Stimulated activated CD4-positive, alpha-beta T cell treated with anti-CD3 and anti-CD28 coated beads, Interleukin-12 subunit alpha, Interleukin-12 subunit beta, amount 100 ng/mL, for 4 hours (primary cell): ENCODE data around the gene ST6GALNAC5.
"Not testable (repeated sequence)": the region's sequence is repeated elsewhere in the genome, so short reads cannot be mapped to it uniquely, and the experiment has no call there.

ENCODE experiments used
- DNase-seq: peaks from one replicate; pipeline ENCODE4 v3.0.0-alpha.2; 2020

ST6GALNAC5 gene

DNA sequence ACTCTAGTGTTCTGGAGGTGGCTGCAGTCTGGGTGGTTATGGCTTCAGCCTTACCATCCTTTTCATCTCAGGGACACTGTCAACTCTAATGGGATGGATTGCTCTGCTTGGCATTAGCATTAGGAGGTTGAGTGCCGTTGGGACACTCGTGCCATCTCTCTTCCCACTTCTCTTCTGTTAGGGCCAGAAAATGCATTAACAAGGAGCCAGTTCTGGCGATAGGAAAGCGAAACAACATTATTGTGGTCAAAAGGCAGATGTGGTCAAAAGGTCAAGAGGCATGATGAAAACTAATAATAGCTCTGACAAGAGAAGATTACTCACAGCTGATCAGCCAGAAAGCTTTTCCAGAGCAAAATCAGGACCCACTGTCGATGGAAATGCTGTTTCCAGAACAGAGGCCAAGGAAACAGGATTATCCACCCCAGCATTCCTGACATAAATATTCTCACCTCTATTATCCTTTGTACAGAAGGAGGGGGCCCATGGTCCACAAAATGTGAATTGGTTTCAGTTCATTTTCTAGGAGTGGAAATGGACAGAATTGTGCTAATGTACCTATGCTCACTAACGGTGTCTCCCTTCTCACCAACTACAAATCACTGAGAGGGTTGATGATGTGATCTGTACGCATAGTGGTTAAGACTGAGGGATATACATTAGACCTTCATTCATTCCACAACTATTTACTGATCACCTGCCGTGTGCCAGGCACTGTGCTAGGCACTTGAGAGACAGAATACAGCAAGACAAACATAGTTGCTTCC, 72.0 kb downstream of the ST6GALNAC5 start:
- DNase-seq: no peak

DNA sequence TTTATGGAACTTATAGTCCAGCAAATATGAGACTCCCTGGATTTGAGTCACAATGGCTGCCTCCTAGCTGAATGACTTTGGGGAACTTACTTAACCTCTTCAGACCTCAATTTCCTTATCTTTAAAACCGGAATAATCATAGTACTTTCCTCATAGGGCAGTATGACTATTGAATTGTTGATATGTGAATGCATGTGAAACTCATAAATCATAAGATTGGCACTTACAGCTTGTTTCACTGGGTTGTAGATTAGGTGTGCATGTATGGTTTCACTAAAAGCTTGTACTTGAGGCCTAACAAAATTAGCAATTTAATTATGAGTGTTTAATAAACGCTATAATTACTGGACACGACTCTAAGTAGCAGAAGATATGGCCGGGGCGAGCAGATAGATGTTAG, 72.5 kb downstream of the ST6GALNAC5 start:
- no peak for DNase-seq

DNA sequence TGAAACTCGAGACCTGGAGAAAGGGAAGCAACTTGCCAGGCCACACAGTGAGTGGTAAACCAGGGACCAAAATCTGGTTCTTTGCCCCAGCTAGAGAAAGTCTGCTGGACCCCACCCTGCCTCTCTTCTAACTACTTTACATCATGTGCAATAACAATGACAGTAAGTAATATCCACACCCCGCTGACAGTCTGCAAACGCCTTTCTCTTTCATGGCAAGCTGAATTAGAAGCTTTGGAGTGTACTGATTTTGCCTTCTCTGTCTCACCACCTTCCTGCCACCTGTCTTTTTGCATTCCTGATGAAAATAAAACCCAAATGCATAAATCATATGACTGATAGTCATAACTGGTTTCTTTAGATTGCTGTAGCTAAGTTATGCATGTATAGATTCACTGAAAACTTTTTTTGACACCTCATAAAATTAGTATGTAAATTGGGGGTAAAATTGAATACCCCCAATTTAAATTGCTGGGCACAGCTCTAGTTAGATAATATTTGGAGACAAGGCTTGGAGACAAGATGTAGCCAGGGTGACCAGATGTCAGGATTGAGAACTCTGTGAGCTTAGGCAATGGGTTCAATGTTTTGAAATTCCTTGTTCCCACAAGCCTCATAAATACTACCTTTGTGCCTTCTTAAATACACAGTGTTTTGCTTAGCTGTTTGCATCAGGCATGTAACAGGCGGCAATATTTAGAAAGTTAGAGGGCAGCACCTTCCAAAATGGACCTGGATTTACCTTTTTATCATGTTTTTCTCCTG, 73.5 kb downstream of the ST6GALNAC5 start:
- no peak for DNase-seq

DNA sequence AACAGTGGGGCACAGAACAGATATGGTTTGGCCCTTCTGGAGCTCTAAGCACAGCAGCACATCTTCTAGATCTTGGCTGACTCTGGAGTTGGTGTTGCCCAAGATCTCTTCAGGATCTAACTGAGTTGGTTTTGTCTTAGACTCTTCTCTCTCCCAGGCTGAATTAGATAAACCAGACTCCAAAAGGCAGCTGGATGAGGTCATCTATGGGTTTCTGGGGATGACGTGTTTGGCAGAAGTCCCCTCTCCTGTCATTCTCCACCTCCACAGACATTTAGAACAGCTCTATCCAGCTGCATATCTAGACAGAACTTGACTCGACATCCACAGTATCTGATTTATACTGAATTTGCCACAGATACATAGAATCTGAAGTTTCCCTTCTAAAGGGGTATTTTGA, 75.3 kb downstream of the ST6GALNAC5 start:
- no peak for DNase-seq

DNA sequence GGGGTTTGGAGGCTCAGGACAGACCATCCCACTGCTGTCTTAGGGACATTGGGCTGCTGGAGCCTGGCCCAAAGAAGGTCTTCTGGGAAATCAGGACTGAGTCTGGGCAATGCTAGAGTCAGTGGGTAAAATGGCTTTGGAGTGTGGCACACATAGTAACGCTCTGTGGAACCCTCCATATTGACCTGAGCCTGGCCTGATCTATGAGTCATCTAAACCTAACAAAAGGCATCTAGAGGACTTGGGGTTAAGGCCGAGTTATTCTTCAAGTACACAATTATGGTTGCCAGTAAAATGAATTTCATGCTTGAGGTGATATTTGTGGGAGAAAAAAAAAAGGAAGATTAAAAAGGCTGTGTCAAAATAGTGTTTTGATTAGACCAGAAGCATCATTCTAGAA, 77.7 kb downstream of the ST6GALNAC5 start:
- no peak for DNase-seq

DNA sequence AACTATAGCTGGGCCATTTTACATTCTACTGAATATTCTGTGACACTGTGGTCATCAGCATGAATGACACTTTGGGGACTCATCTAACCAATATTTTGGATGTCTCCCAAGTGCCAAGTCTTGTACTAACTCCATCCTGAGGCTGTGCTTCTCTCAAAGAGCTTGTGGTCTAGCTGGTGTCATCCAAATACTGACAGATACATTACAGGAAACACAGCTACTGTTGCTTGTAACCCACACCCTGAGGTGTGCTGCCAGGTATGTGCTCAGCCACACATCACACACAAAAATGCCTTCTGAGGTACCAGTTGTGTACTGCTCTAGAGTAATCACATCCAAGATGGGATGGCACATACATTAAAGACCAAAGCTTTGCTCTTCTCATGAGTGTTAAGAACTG, 81.6 kb downstream of the ST6GALNAC5 start:
- no peak for DNase-seq

DNA sequence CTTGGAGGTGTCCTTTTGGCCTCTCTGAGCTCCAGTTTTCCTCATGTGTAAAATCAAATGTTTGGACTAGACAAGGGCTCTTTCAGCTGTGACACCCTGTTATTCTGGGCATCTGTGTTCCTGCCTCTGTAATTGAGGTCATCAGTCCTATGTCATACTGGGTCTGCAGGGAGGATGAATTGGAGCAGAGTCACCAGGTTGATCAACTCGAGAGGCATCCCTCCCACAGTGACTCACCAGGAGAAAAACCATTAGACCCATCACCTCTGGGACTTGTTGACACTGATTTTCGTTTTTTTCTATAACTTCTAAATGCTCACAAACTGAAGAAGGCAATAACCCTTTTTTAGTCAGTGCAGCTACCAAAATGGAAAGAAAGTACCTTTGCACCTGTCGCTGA, 82.2 kb downstream of the ST6GALNAC5 start:
- no peak for DNase-seq

DNA sequence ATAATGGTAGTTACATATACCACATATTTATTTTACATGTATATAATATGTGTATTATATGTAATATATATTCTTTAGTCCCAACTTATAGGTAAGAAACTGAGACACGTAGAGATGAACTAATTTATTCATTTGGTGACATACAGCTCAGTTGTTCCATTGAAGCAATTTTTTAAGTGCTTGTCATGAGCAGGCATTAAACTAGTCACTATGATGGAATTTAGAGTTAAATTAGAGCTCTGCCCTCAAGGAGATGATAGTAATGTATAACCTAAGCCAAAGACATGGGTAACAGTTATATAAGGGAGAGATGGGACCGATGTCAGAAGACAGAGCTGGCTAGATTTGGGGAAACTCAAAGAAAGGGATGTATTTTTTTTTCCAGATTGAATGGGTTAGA, 83.0 kb downstream of the ST6GALNAC5 start:
- no peak for DNase-seq

DNA sequence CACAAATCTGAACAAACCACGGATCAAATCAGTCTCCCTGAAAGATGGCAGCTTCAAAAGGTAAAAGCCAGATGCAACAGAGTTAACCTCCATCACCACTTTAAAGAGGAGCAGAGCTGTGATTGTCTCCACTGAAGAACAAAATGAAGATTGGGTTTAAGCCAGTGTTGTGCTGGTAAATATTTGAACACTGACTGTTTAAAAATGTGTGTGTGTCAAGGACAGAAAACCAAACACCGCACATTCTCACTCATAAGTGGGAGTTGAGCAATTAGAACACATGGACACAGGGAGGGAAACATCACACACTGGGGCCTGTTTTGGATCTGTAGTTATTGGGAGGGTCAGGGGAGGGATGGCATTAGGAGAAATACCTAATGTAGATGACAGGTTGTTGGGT, 83.9 kb downstream of the ST6GALNAC5 start:
- DNase-seq: no peak

DNA sequence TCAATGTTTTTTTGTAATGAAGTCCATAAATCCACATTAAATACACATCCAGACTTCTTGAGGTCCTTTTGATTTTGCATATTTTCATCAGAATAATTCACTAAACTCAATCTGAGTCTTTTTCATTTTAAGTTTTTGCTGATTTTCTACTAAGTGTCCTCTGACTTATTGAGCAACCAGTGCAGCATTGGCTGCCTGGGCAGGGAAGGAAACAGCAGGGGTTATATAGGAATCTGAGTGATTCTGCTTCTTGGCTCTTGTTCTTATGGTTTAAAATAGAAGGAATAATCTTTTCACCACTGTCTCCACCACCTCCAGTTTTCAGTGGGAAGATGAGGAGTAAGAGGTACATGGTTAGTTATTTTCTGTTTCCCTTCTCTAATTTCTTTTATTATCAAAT, 88.4 kb downstream of the ST6GALNAC5 start:
- DNase-seq: no peak

DNA sequence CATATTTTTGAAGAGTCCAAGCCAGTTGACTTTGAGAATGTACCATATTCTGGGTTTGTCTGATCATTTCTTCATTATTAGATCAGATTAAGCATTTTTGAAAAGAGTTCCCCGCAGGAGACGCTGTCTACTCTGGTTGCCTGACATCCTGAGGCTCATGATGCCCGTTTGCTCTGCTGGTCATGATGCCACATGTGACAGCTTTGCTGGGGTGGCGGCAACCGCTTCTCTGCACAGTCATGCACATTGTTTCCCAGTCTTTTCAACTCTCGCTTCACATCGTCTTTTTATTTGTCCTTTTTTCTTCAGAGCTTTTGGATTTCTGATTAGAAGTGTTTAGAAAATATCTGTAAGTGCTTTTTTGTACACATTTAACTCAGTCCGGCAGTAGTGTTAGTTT, 90.7 kb downstream of the ST6GALNAC5 start:
- DNase-seq: no peak

DNA sequence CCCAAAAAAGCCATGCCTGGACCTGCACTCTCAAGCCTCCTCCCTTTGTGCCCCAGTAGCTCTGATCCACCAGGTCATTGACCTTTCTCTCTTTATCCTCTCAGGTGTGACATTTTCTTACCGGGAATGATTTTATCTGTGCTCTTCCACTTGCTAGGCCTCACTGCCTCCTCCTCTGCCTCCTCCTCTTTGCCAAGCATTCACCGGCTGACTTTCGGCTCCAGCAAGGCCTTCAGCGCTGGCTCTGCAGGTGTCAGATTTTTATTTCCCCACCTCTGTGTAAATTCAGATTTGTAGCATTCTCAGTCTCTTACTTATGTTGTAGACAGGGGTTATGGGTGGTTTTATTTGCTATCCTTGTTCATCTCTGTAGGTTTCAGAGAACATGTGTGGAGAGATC, 91.5 kb downstream of the ST6GALNAC5 start:
- no peak for DNase-seq

DNA sequence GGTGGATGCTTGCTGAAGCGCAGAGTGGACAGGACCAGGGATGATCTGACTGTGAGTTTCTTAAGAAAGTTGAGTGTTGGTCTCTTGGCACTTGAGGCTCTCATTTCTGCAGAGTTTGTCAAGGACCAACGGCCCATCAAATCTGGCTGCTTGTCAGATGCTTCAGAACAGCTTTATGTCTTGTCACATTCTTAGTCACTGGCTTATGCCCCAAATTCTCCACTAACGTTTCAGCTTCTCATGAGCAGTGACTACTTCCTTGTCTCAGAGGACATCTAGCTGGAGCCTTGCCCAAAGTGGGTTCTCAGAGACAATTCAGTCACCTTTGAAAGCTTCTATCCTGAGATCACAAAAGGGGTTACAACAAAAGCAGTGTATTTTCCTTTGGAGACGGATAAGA, 92.3 kb downstream of the ST6GALNAC5 start:
- no peak for DNase-seq

DNA sequence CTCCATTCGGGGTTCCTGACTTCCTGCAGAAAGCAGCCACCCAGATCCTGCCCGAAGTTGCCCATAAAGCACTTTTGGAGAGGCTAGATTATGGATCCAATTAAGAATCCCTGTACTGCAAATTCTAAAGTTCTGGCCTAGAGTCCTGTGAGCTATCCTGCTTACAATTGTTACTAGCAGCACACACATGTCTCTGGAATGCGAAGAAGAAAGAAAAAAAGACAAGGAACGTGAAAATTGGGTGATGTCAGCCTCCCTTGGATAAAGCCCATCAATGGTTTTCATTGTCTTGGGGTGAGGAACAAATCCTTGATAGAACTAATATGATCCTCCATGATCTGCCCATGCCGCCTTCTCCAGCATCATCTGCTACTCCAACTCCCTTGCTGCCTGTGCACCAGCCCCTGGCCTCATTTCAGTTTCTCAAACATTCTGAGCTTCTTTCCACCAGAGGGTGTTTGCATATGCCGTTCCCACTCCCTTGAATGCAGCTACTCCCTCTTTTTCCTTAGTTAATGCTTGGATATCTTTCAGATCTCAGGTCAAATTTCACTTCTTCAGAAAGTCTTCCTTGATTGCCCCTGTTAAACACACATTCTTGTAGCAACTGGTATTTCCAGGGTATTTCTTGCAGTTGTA, 94.0 kb downstream of the ST6GALNAC5 start:
- no peak for DNase-seq

DNA sequence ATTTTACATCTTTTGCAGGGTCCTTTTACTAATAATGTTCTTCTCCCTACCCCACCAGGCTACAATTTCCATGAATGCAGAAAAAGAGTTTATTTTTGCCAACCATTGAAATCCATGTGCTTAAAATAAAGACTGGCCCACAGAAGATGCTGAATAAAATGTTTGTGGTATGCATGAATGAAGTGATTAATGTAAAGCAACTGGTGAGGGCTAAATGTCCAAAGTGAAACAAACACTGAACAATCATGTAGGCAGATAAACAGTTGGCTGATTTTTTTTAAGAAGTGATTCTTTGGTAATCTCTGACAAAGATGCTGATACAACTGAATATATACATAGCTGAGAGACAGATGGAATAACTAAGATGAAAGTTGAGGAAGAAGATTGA, 94.5 kb downstream of the ST6GALNAC5 start:
- no peak for DNase-seq

DNA sequence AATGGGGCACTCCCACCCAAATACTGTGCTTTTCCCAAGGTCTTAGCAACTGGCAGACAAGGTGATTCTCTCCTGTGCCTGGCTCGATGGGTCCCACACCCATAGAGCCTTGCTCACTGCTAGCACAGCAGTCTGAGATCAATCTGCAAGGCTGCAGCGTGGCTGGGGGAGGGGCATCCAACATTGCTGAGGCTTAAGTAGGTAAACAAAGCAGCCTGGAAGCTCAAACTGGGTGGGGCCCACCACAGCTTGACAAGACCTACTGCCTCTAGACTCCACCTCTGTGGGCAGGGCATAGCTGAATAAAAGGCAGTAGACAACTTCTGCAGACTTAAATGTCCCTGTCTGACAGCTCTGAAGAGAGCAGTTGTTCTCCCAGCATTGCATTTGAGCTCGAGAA, 114.0 kb downstream of the ST6GALNAC5 start:
- not testable (repeated sequence) for DNase-seq

DNA sequence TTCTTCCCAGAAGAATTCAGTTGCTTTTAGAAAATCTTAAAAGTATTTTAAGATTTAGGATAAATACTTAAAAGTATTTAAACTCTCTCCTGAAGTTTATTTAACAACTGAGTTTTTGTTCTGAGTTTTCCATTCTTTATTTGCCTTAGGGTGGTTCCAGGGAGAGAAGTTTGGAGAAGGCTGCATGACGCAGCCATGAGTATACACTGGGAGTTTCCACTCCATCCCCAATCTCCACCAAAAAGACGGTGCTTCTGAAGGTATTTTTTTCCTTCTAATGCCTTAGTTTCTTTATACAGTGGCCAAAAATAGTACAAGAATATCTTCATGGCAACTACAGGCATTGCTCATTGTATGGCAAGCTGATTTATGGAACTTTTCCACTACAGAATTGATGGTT, 122.7 kb downstream of the ST6GALNAC5 start:
- DNase-seq: no peak

DNA sequence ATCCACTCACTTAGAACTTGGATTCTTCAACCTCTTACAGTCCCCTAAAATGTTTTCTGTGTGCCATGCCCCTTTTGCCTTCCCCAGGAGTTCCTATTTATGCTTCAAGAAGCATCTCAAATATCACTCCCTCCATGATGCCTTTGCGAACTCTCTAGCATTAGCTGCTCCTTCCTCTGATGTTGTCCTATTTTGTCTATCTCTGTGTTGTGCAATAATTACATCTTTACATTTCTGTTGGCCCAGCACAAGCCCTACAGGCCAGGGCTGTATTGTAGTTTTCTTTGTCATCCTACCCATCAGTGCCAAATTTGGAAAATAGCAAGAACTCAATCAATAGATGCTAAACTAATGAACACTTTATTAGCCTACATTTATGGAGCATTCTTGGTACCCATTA, 125.8 kb downstream of the ST6GALNAC5 start:
- DNase-seq: no peak

DNA sequence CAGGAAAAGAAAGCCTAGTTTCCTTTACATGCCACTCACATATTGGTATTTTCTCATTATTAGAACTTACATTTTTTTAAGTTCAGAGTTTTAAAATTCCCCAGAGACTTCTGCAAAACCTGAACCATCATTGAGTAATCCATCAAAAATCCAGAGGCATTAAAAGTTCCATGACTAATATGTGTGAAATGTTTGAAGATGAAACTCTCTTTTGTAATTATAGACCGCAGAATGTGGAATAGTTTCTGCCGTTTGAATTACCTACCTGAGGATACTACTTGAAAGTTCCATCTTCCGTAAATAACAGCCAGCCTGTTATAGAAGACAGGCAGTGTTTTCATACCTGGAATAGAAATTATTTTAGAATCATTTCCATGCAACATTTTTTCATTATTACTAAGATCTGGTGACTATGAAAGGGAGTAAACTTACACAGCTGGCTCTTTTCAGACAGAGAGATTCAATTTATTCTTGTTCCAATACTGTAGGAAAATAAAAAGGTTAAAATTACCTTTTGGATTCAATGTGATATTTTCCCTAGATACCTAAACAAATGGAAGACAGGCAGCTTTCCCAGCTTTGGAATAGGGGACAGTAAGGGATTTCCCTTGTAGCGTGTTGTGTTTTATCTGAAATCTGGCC, 131.4 kb downstream of the ST6GALNAC5 start:
- no peak for DNase-seq

DNA sequence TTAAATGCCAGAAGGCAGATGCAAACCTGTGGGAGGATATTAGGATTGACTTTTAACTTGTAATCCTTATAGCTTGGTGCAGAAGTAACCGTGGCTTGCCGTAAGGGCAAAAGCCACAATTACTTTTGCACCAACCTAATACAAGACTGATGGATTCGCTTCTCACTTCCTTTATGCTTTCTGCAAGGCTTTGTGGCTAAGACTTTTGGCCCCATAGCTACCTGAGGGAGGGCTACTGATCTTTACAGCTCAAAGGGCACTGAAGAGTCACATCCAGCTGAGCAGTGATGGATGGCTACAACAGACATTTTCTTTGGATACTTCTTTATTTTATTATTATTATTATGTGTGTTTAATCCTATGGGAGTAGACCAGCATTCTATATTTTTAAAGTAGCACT, 140.4 kb downstream of the ST6GALNAC5 start:
- no peak for DNase-seq

DNA sequence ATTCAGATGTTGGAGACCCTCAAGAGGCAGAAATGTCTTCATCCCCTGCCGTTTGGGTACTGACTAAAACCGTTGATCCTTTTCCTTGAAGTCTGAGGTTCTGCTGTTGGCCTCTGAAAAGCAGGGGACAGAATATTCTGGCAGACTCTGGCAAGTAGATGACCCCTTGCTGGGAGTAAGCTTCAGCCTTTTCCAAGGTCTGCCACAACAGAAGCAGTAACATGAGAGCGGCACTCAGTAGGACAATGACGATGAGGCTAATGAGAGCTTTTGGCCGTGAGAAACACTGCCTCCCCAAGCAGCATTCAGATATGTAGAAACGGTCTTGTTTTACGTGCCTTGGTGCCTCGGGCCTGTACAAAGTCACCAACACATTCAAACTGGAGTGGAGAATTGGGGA, 143.7 kb downstream of the ST6GALNAC5 start:
- DNase-seq: no peak

DNA sequence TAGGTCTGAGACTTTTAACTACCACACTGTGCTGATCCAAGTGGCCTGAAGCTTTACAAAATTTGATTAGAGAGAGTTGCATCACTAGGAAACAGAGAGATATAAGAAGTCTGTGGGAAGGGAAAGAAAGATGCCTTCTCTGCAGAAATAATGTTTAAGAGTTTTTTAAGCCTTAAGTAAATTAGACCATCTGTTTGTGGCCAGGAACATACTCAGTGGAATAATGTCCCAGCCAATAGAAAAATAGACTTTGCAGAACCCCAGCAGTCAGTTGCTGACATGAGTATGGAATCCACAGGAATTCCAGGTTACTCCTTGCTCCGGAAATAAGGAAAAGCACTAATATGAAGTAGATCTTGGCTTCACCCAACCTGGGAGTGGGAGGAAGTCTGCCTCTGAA, 144.8 kb downstream of the ST6GALNAC5 start:
- DNase-seq: no peak

DNA sequence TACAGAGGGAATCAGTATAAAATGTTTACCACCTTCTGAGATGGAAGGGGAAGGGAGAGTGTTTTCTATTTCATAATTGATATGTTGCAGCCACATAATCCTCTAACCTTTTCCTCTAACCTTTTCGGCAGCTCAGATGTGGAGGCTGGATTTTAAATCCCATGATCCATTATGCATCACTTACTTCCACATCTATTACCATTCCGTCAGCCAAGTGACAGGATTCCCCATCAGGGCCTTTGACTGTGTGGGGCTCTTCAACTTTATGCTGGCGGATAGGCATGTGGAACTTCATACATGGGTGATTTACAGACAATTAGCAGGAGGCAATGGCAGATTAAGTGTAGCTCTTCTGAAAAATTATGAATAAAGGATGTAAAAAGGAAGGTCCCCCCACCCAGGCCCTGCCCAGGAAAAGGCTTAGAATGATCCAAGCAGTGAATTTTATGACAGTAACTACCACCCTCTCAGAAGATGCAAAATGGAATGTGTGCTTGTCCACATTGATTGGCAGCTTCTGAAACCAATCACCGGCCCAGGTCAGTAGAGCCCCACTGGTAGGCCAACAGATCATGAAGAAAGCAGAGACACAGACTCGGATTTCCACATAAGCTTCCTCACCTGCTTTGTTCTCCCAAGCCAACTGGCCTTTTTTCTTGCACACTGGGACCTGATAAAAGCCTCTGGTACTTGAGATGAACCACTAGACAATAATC, 147.0 kb downstream of the ST6GALNAC5 start:
- DNase-seq: no peak
